ENCODE results near the gene PABPN1L. TPM values are rescaled to one million over a fixed set of nuclear protein-coding genes. Genes with fewer than 3 reads are reported as not detected.

PABPN1L gene
- total RNA-seq, 1 experiment from 2014 or later: not detected

GRCh38 chr16:88906020-88906419 is 39.6 kb upstream of the PABPN1L start:
- H3K4me2 ChIP-seq (ENCODE audit: insufficient read depth, insufficient read length, low read length): no peak overlapping the region
- H3K79me2 ChIP-seq (ENCODE audit: insufficient read depth, low read length): no peaks in the 10 kb centered on the region
- no peak overlapping the region for H2BK12ac ChIP-seq (ENCODE audit: insufficient read length, low read depth, low read length)
- no peaks in the 10 kb centered on the region for H3K9me3 Mint-ChIP-seq
- H3K27ac Mint-ChIP-seq: peak overlapping the region in 1 of 3 experiments; percentile 70; a peak in 1 of 7 replicates
- no peak overlapping the region for H2BK5ac ChIP-seq (ENCODE audit: insufficient read length, low read length)
- no peak overlapping the region for H4K5ac ChIP-seq (ENCODE audit: insufficient read length, low read depth, low read length)
- no peak overlapping the region for H3T11ph ChIP-seq (ENCODE audit: low read length)
- no peaks in the 10 kb centered on the region for H3K79me1 ChIP-seq (ENCODE audit: insufficient read depth, low read depth, low read length, poor library complexity, severe bottlenecking)
- H4K91ac ChIP-seq (ENCODE audit: insufficient read length, low read depth, low read length): no peak overlapping the region
- no peak for TF ChIP-seq CTCF (conservative IDR thresholded peaks at IDR 0.05)
- no peaks in the 10 kb centered on the region for H3K9me3 ChIP-seq (ENCODE audit: control insufficient read depth, low read depth, low read length)
- WGBS (ENCODE audit: extremely low coverage, insufficient read length, low lambda C conversion rate): no CpG with 5 or more reads among the region's 16 CpGs
- no peak overlapping the region for H2BK20ac ChIP-seq (ENCODE audit: low read depth, low read length, poor library complexity, severe bottlenecking)
- peaks cover 6 to 18% of the 10 kb centered on the region in 2 experiments; a peak in 3 of 4 replicates for H3K4me1 Mint-ChIP-seq
- no peaks in the 10 kb centered on the region; the same call in none of the 2 replicates for H3K27me3 Mint-ChIP-seq (ENCODE audit: low read depth)
- no peak overlapping the region for H3K4ac ChIP-seq (ENCODE audit: low read depth, low read length)
- no peak overlapping the region for H3K9ac ChIP-seq (ENCODE audit: extremely low read depth, insufficient read length, low read length)
- H3K23ac ChIP-seq (ENCODE audit: insufficient read length, low read depth, low read length): no peak overlapping the region
- no peak overlapping the region for H2AK5ac ChIP-seq (ENCODE audit: insufficient read length, low read length)
- H3K27me3 ChIP-seq (ENCODE audit: insufficient read depth, low read length): no peaks in the 10 kb centered on the region
- no peak overlapping the region for H2AFZ ChIP-seq (ENCODE audit: low read length)
- no peak for DNase-seq
- no peaks in the 10 kb centered on the region for H4K20me1 ChIP-seq (ENCODE audit: control insufficient read depth, insufficient read depth, insufficient read length)
- no peak overlapping the region for H3K14ac ChIP-seq (ENCODE audit: insufficient read depth, low read length)
- H2BK120ac ChIP-seq (ENCODE audit: low read depth, low read length, poor library complexity, severe bottlenecking): no peak overlapping the region
- no peak overlapping the region for H3K18ac ChIP-seq (ENCODE audit: insufficient read length, low read depth, low read length)
- no peak overlapping the region for H3K56ac ChIP-seq (ENCODE audit: insufficient read length, low read depth, low read length)
- H3K36me3 Mint-ChIP-seq (ENCODE audit: insufficient read depth in 1 of 3, low read depth in 3 of 3): no peaks in the 10 kb centered on the region
- peak overlapping the region in 1 of 2 experiments; percentile 23; a peak in 1 of 5 replicates for H3K4me3 Mint-ChIP-seq
- H3K4me1 ChIP-seq (ENCODE audit: insufficient read depth, low read length): no peaks in the 10 kb centered on the region
- H3K27ac ChIP-seq (ENCODE audit: insufficient read length, low read depth, low read length): no peak overlapping the region
- H3K23me2 ChIP-seq (ENCODE audit: insufficient read length, low read depth, low read length, poor library complexity, severe bottlenecking): no peaks in the 10 kb centered on the region
- H2BK15ac ChIP-seq (ENCODE audit: low read depth, low read length): no peak overlapping the region
- no peak overlapping the region for H4K8ac ChIP-seq (replicated peaks; ENCODE audit: insufficient read length, low read depth, low read length)
